IMR-90 (cell line): ENCODE measurements around the gene PGA5. TPM values are rescaled to one million over a fixed set of nuclear protein-coding genes. Genes with fewer than 3 reads are reported as not detected.

Experiments used
- ATAC-seq: fragments of 200-7000 bp; cut with Tn5 transposase; 2 replicates; pipeline ENCODE4 v1.9.1; 2020; ENCODE audit warnings: low read depth, mild to moderate bottlenecking, moderate library complexity
- BruUV-seq: library from RNA; stranded (reverse); fragments of 400-500 nt; replicated peaks from 2 replicates; lab custom pipeline; 2021; lab: Mats Ljungman, UMichigan
- CTCF ChIA-PET: fragments of 300-600 bp; formaldehyde crosslinking; extraction: SDS; loops from one replicate; lab custom pipeline; 2021; ENCODE audit warnings: antibody characterized with exemption; lab: Yijun Ruan, JAX
- POLR2A ChIA-PET: fragments of 300-600 bp; sonication (Branson Sonifier 250); formaldehyde crosslinking; loops from one replicate; lab custom pipeline; 2022; ENCODE audit warnings: antibody characterized with exemption; ENCODE audit not compliant: unreplicated experiment; lab: Charles Lee
- DNase-seq: peaks from one replicate; pipeline ENCODE4 v3.0.0; 2013
- H2AFZ ChIP-seq: replicated peaks from 2 replicates; pipeline ENCODE3; 2013; ENCODE audit warnings: low read length, mild to moderate bottlenecking; ENCODE audit not compliant: poor library complexity
- H2AK5ac ChIP-seq: 2 replicates; pipeline ENCODE4 v1.6.1; 2013; ENCODE audit warnings: low read depth, low read length, inconsistent platforms
- H2AK9ac ChIP-seq: replicated peaks from 2 replicates; pipeline ENCODE3; 2013; ENCODE audit warnings: mild to moderate bottlenecking, low read depth, low read length, moderate library complexity; ENCODE audit not compliant: poor library complexity
- H2BK120ac ChIP-seq: 2 replicates; pipeline ENCODE4 v1.6.1; 2013; ENCODE audit warnings: low read depth, low read length, inconsistent platforms
- H2BK15ac ChIP-seq: 3 replicates; pipeline ENCODE4 v1.6.1; 2013; ENCODE audit warnings: low read depth, low read length, inconsistent platforms
- H2BK20ac ChIP-seq: 2 replicates; pipeline ENCODE4 v1.6.1; 2013; ENCODE audit warnings: low read depth, mild to moderate bottlenecking, inconsistent platforms, low read length, moderate library complexity
- H2BK5ac ChIP-seq: 2 replicates; pipeline ENCODE4 v1.6.1; 2013; ENCODE audit warnings: mild to moderate bottlenecking, low read depth, low read length, inconsistent platforms; ENCODE audit not compliant: poor library complexity, severe bottlenecking
- H3K14ac ChIP-seq: replicated peaks from 2 replicates; pipeline ENCODE4 v1.6.1; 2013; ENCODE audit warnings: low read depth, low read length, inconsistent platforms
- H3K18ac ChIP-seq: 2 replicates; pipeline ENCODE4 v1.6.1; 2013; ENCODE audit warnings: low read depth, low read length, control low read depth
- H3K23ac ChIP-seq: 2 replicates; pipeline ENCODE4 v1.6.1; 2013; ENCODE audit warnings: low read depth, low read length, inconsistent platforms
- H3K27ac ChIP-seq: 2 replicates; pipeline ENCODE4 v1.5.1; 2013; ENCODE audit warnings: mild to moderate bottlenecking, control low read depth, low read length; ENCODE audit not compliant: insufficient read depth
- H3K27me3 ChIP-seq: 2 replicates; pipeline ENCODE4 v1.6.1; 2013; ENCODE audit warnings: low read length; ENCODE audit not compliant: control insufficient read depth, insufficient read depth
- H3K36me3 ChIP-seq: 2 replicates; pipeline ENCODE4 v1.6.1; 2013; ENCODE audit warnings: low read length, mixed read lengths; ENCODE audit not compliant: control insufficient read depth, insufficient read depth
- H3K4ac ChIP-seq: 2 replicates; pipeline ENCODE4 v1.6.1; 2013; ENCODE audit warnings: low read depth, low read length, inconsistent platforms
- H3K4me1 ChIP-seq: 2 replicates; pipeline ENCODE4 v1.6.1; 2013; ENCODE audit warnings: low read length, mixed read lengths; ENCODE audit not compliant: control insufficient read depth, insufficient read depth
- H3K4me2 ChIP-seq: 2 replicates; pipeline ENCODE4 v1.6.1; 2013; ENCODE audit warnings: low read depth, mild to moderate bottlenecking, control low read depth, low read length, moderate library complexity
- H3K4me3 ChIP-seq: 2 replicates; pipeline ENCODE4 v1.5.1; 2013; ENCODE audit warnings: low read depth, mild to moderate bottlenecking, control low read depth, low read length, moderate library complexity; ENCODE audit not compliant: insufficient read depth
- H3K56ac ChIP-seq: 2 replicates; pipeline ENCODE4 v1.6.1; 2013; ENCODE audit warnings: low read length, inconsistent platforms; ENCODE audit not compliant: insufficient read depth; ENCODE audit errors: extremely low read depth
- H3K79me1 ChIP-seq, 2 experiments: 2 replicates each; pipeline ENCODE4 v1.6.1; 2013; ENCODE audit warnings: low read length in 2 of 2, inconsistent platforms in 1 of 2, low read depth in 1 of 2
- H3K9ac ChIP-seq: 2 replicates; pipeline ENCODE4 v1.6.1; 2013; ENCODE audit warnings: low read depth, low read length, control low read depth
- H3K9me1 ChIP-seq: 2 replicates; pipeline ENCODE4 v1.6.1; 2013; ENCODE audit warnings: low read length, inconsistent platforms; ENCODE audit not compliant: insufficient read depth
- H3K9me3 ChIP-seq: 2 replicates; pipeline ENCODE4 v1.6.1; 2013; ENCODE audit warnings: low read length; ENCODE audit not compliant: control insufficient read depth, insufficient read depth
- H4K20me1 ChIP-seq: 2 replicates; pipeline ENCODE4 v1.6.1; 2013; ENCODE audit warnings: low read length, inconsistent platforms; ENCODE audit not compliant: insufficient read depth
- H4K5ac ChIP-seq: 2 replicates; pipeline ENCODE4 v1.6.1; 2013; ENCODE audit warnings: mild to moderate bottlenecking, low read depth, low read length, control low read depth
- H4K8ac ChIP-seq, 2 experiments: 2 replicates each; pipeline ENCODE4 v1.6.1; 2013; ENCODE audit warnings: low read depth in 2 of 2, low read length in 2 of 2, control low read depth in 1 of 2, inconsistent platforms in 1 of 2
- H4K91ac ChIP-seq: 2 replicates; pipeline ENCODE4 v1.6.1; 2013; ENCODE audit warnings: low read depth, low read length, inconsistent platforms; ENCODE audit not compliant: insufficient read depth
- CHD1 ChIP-seq: IDR thresholded peaks from 2 replicates; pipeline ENCODE4 v1.6.1; 2012; ENCODE audit warnings: low read depth, low read length, improper control_type of control experiment
- MAFK ChIP-seq: IDR thresholded peaks from 2 replicates; pipeline ENCODE4 v1.6.1; 2012; ENCODE audit warnings: low read depth, low read length, improper control_type of control experiment
- MAZ ChIP-seq: IDR thresholded peaks from 2 replicates; pipeline ENCODE4 v1.6.1; 2012; ENCODE audit warnings: low read depth, mild to moderate bottlenecking, low read length, improper control_type of control experiment, moderate library complexity, borderline replicate concordance
- RCOR1 ChIP-seq: IDR thresholded peaks from 2 replicates; pipeline ENCODE4 v1.6.1; 2012; ENCODE audit warnings: mild to moderate bottlenecking, low read length, improper control_type of control experiment; ENCODE audit not compliant: insufficient replicate concordance
- SMC3 ChIP-seq: fragments of 150-350 bp; IDR thresholded peaks from 2 replicates; pipeline ENCODE4 v1.6.1; 2016; ENCODE audit warnings: low read depth, mild to moderate bottlenecking, antibody characterized with exemption, low read length, moderate library complexity
- WGBS, 2 experiments: methylation state at CpG; one replicate each; pipeline versions ENCODE4 v1.1.5 to v1.1.7; 2013; ENCODE audit warnings: missing lambda C conversion rate in 2 of 2; ENCODE audit not compliant: insufficient read length in 1 of 2; ENCODE audit errors: extremely low coverage in 2 of 2; 5-methylcytosine and 5-hydroxymethylcytosine counted together
- dilution Hi-C: fragments of 300-500 bp; cut with HindIII; formaldehyde crosslinking; loops from one replicate; pipeline ENCODE4 v1.14.3; 2018; ENCODE audit warnings: low sequenced_read_pairs; ENCODE audit not compliant: unreplicated experiment
- in situ Hi-C: fragments of 300-500 bp; cut with MboI; formaldehyde crosslinking; loops from 3 replicates; pipeline ENCODE4 v1.14.3; 2019; ENCODE audit warnings: low sequenced_read_pairs, inconsistent platforms, mixed read lengths
- intact Hi-C: fragments of 100-400 bp; cut with micrococcal nuclease; formaldehyde crosslinking; loops from 2 replicates; pipeline ENCODE4 v1.10.0; 2022
- polyA plus RNA-seq, 3 experiments: library from polyadenylated mRNA; depleted of rRNA; stranded (reverse); fragments of >200 nt; gene quantifications; 2 replicates each; pipeline ENCODE4 v1.2.3, GENCODE V29; 2012; ENCODE audit warnings: low replicate concordance in 1 of 3
- total RNA-seq: library from RNA; depleted of rRNA; stranded (reverse); fragments of >200 nt; gene quantifications from 2 replicates; pipeline ENCODE4 v1.2.3, GENCODE V29; 2012

The PGA5 gene
- total and polyA plus RNA-seq, 2 of the 4 experiments (the other 2 are of a cell fraction) = not detected

- no peak overlapping the region for H2BK20ac ChIP-seq
- WGBS, 2 experiments = 55% methylated on average over 3 of the region's 6 CpGs; no CpG with 5 or more reads in 1 of the 2 experiments
- H2AFZ ChIP-seq = no peak overlapping the region
- H3K18ac ChIP-seq = no peak overlapping the region
- no peaks in the 10 kb centered on the region for H3K79me1 ChIP-seq
- no peak overlapping the region for H3K14ac ChIP-seq
- H3K27me3 ChIP-seq = peaks cover 33% of the 10 kb centered on the region
- no peak overlapping the region for H2BK120ac ChIP-seq
- DNase-seq (no peak), ATAC-seq (no peak)
- H3K4me2 ChIP-seq = no peak overlapping the region
- H2AK5ac ChIP-seq = no peak overlapping the region
- no peaks in the 10 kb centered on the region for H3K4me1 ChIP-seq
- no peak overlapping the region for H2BK15ac ChIP-seq
- H3K9ac ChIP-seq = no peak overlapping the region
- ChIA-PET CTCF (no interaction called here), POLR2A (no interaction called here)
- no peak overlapping the region for H2BK5ac ChIP-seq
- H3K9me3 ChIP-seq = peaks cover 8% of the 10 kb centered on the region
- H4K91ac ChIP-seq = no peak overlapping the region
- no peak for TF ChIP-seq SMC3
- no peak for TF ChIP-seq MAZ
- no peak for TF ChIP-seq CHD1
- TF ChIP-seq RCOR1 = no peak
- TF ChIP-seq MAFK = no peak
- dilution Hi-C loops = no loop called here
- no peak overlapping the region for H4K8ac ChIP-seq
- no peak overlapping the region for H3K4me3 ChIP-seq
- no peaks in the 10 kb centered on the region for H4K20me1 ChIP-seq
- H3K23ac ChIP-seq = no peak overlapping the region
- intact Hi-C loops = no loop called here
- no peak overlapping the region for H4K5ac ChIP-seq
- in situ Hi-C loops = no loop called here
- no peaks in the 10 kb centered on the region for H3K9me1 ChIP-seq
- no peaks in the 10 kb centered on the region for H3K36me3 ChIP-seq
- no TSS peak for BruUV-seq
- no peak overlapping the region for H3K56ac ChIP-seq
- no peak overlapping the region for H2AK9ac ChIP-seq
- no peak overlapping the region for H3K4ac ChIP-seq
- H3K27ac ChIP-seq = no peak overlapping the region
Observed at GRCh38 chr11:61198361-61198760, 42.6 kb upstream of the PGA5 start.
